ENCODE data around the gene DUSP9.
"Not testable (repeated sequence)": the region's sequence is repeated elsewhere in the genome, so short reads cannot be mapped to it uniquely, and the experiment has no call there.

Gene DUSP9

GRCh38 chrX:153602601-153603000 is 44.4 kb upstream of the DUSP9 start:
- no peak for DNase-seq (ENCODE audit: low read depth)
- no peak overlapping the region for H3K4me3 ChIP-seq (ENCODE audit: low read depth, low read length)
- no peak for TF ChIP-seq MYC (IDR thresholded peaks at IDR 0.05; ENCODE audit: low read depth, low read length)
- TF ChIP-seq, protein P1, sequence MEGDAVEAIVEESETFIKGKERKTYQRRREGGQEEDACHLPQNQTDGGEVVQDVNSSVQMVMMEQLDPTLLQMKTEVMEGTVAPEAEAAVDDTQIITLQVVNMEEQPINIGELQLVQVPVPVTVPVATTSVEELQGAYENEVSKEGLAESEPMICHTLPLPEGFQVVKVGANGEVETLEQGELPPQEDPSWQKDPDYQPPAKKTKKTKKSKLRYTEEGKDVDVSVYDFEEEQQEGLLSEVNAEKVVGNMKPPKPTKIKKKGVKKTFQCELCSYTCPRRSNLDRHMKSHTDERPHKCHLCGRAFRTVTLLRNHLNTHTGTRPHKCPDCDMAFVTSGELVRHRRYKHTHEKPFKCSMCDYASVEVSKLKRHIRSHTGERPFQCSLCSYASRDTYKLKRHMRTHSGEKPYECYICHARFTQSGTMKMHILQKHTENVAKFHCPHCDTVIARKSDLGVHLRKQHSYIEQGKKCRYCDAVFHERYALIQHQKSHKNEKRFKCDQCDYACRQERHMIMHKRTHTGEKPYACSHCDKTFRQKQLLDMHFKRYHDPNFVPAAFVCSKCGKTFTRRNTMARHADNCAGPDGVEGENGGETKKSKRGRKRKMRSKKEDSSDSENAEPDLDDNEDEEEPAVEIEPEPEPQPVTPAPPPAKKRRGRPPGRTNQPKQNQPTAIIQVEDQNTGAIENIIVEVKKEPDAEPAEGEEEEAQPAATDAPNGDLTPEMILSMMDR (IDR thresholded peaks at IDR 0.05; ENCODE audit: low read depth, low read length): no peak
- no peak for TF ChIP-seq POLR2A (IDR thresholded peaks at IDR 0.05; ENCODE audit: extremely low read depth, insufficient read length)
- TF ChIP-seq MAX (IDR thresholded peaks at IDR 0.05; ENCODE audit: low read depth, low read length): no peak

DNA sequence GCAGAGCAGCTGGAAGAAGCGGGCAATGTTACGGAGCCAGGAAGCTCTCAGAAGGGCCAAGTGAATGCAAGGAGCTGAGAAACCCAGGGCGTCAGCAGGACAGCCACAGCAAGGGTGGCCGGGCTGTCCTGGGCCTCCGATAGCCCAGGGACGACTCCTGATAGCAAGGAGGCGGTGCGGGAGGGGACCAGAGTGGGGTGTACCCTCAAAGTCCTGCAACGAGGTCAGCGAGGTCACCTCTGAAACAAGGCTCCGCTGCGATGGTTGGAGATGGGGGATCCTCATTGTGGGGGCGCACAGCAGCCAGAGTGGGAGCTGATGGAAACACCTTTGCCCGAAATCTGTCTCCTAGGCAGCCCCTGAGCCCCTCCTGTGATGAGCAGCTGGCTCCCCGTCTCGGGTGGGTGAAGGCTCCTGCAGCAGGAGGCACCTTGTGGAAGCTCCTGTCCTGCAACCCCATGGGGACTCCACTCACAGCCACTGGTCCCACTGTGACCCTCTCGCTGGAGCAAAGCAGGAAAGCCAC is 43.8 kb upstream of the DUSP9 start:
- TF ChIP-seq, protein P1 (IDR thresholded peaks at IDR 0.05; ENCODE audit: low read depth, low read length): no peak
- TF ChIP-seq MYC (IDR thresholded peaks at IDR 0.05; ENCODE audit: low read depth, low read length) (no peak), MAX (IDR thresholded peaks at IDR 0.05; ENCODE audit: low read depth, low read length) (no peak), POLR2A (IDR thresholded peaks at IDR 0.05; ENCODE audit: extremely low read depth, insufficient read length) (no peak)
- H3K4me3 ChIP-seq (ENCODE audit: low read depth, low read length): no peak overlapping the region
- no peak for DNase-seq (ENCODE audit: low read depth)

DNA sequence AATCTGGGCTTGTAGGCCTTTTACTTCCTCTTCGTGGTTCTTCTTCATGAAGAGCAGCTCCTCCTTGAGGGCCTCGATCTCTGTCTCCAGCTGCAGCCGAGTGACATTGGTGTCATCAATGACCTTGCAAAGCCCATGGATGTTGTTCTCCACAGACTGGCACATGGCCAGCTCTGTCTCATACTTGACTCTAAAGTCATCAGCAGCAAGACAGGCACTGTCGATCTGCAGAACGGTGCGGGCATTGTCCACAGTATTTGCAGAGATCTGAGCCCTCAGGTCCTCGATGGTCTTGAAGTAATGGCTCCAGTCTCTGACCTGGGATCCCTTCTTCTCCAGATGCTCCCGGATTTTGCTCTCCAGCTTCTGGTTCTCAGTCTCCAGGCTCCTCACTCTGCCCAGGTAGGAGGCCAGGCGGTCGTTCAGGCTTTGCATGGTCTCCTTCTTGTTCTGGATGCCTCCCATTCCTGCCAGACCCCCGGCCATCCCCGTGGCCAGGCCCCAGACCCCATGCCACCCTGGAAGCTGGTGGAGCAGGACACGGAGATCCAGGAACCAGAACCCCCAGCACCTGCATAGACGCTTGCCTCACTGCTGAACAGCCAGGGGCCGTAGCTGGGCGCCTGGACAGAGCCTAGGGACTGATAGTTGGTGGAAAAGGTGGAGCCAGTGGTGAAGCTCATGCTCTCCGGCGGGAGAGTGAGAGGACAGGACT is 42.2 kb upstream of the DUSP9 start:
- not testable (repeated sequence) for H3K4me3 ChIP-seq (ENCODE audit: low read depth, low read length)
- peak; percentile 16 for DNase-seq (ENCODE audit: low read depth)

GRCh38 chrX:153606503-153606902 is 40.5 kb upstream of the DUSP9 start:
- TF ChIP-seq, protein P1 (IDR thresholded peaks at IDR 0.05; ENCODE audit: low read depth, low read length): no peak
- TF ChIP-seq MYC (IDR thresholded peaks at IDR 0.05; ENCODE audit: low read depth, low read length) (no peak), MAX (IDR thresholded peaks at IDR 0.05; ENCODE audit: low read depth, low read length) (no peak), POLR2A (IDR thresholded peaks at IDR 0.05; ENCODE audit: extremely low read depth, insufficient read length) (no peak)
- no peak for DNase-seq (ENCODE audit: low read depth)
- no peak overlapping the region for H3K4me3 ChIP-seq (ENCODE audit: low read depth, low read length)

- no peak for DNase-seq (ENCODE audit: low read depth)
- no peak for TF ChIP-seq MYC (IDR thresholded peaks at IDR 0.05; ENCODE audit: low read depth, low read length)
- TF ChIP-seq, protein P1 (IDR thresholded peaks at IDR 0.05; ENCODE audit: low read depth, low read length): no peak
- TF ChIP-seq POLR2A (IDR thresholded peaks at IDR 0.05; ENCODE audit: extremely low read depth, insufficient read length): no peak
- TF ChIP-seq MAX (IDR thresholded peaks at IDR 0.05; ENCODE audit: low read depth, low read length): no peak
- H3K4me3 ChIP-seq (ENCODE audit: low read depth, low read length): no peak overlapping the region
Observed at GRCh38 chrX:153608376-153608775, 38.6 kb upstream of the DUSP9 start.

DNA sequence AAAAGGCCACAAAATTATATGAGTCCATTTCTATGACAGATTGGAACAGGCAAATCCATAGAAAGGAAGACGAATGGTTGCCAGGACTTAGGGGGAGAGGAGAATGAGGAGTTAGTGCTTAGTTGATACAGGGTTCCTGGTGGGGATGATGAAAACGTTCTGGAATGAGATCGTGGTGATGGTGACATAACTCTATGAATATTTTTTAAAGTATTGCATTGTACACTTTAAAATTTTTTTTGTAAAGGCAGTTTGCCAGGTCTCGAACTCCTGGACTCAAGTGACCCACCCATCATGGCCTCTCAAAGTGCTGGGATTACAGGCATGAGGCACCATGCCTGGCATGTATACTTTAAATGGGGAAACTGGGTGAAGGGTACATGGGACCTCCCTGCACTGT is 38.2 kb upstream of the DUSP9 start:
- TF ChIP-seq, protein P1 (IDR thresholded peaks at IDR 0.05; ENCODE audit: low read depth, low read length): no peak
- TF ChIP-seq MYC (IDR thresholded peaks at IDR 0.05; ENCODE audit: low read depth, low read length): no peak
- no peak for TF ChIP-seq POLR2A (IDR thresholded peaks at IDR 0.05; ENCODE audit: extremely low read depth, insufficient read length)
- TF ChIP-seq MAX (IDR thresholded peaks at IDR 0.05; ENCODE audit: low read depth, low read length): no peak
- H3K4me3 ChIP-seq (ENCODE audit: low read depth, low read length): no peak overlapping the region
- no peak for DNase-seq (ENCODE audit: low read depth)

Measured in NB4 (cell line).